SK-MEL-5 (cell line): ENCODE results near the gene ZCWPW1. TPM values are rescaled to one million over a fixed set of nuclear protein-coding genes. Genes with fewer than 3 reads are reported as not detected.
A peak's percentile ranks its signal among the peaks of the same experiment; 100 is the strongest.

ENCODE experiments used
- DNase-seq: peaks from one replicate; pipeline ENCODE4 v3.0.0-alpha.2; 2016; ENCODE audit warnings: low read depth, low spot score
- in situ Hi-C: cut with HindIII; loops from 2 replicates; pipeline ENCODE4 v1.10.0; 2016; ENCODE audit warnings: low sequenced_read_pairs, high pct_unique_total_duplicates, low pct_unique_long_range_greater_than_20kb
- total RNA-seq: library from RNA; depleted of rRNA; stranded (reverse); fragments of >200 nt; shearing (Covaris generic); gene quantifications from 2 replicates; pipeline ENCODE4 v1.2.3, GENCODE V29; 2014

ZCWPW1 gene
- total RNA-seq, 1 experiment from 2014 or later: 4.7 TPM

GRCh38 chr7:100435401-100436304 is 7.2 kb upstream of the ZCWPW1 start:
- DNase-seq: no peak
- in situ Hi-C loops: no loop called here

GRCh38 chr7:100434297-100435144 is 6.0 kb upstream of the ZCWPW1 start:
- in situ Hi-C loops: no loop called here
- DNase-seq: no peak

- in situ Hi-C loops: no loop called here
Observed at GRCh38 chr7:100433592-100434296, 5.2 kb upstream of the ZCWPW1 start.

GRCh38 chr7:100433276-100433591 is 4.7 kb upstream of the ZCWPW1 start:
- in situ Hi-C loops: no loop called here
- no peak for DNase-seq

More at GRCh38 chr7:100433592-100434296, 5.2 kb upstream of the ZCWPW1 start:
- DNase-seq: no peak

GRCh38 chr7:100432621-100433275 is 4.2 kb upstream of the ZCWPW1 start:
- DNase-seq: no peak
- in situ Hi-C loops: no loop called here

GRCh38 chr7:100432053-100432452 is 3.5 kb upstream of the ZCWPW1 start:
- in situ Hi-C loops: no loop called here
- DNase-seq: no peak

GRCh38 chr7:100431286-100431735 is 2.8 kb upstream of the ZCWPW1 start:
- in situ Hi-C loops: no loop called here
- no peak for DNase-seq

- no peak for DNase-seq
- in situ Hi-C loops: no loop called here
Observed at GRCh38 chr7:100430493-100431285, 2.2 kb upstream of the ZCWPW1 start.

- in situ Hi-C loops: no loop called here
- DNase-seq: peak; percentile 99
Observed at GRCh38 chr7:100429637-100430492, 1.4 kb upstream of the ZCWPW1 start, which contains the start of gene MEPCE. Gene MEPCE, plus strand, starts transcription at chr7:100429831. Its CDS starts 188 bp downstream, at chr7:100430019.

- DNase-seq: peak; percentile 100
- in situ Hi-C loops: no loop called here
Observed at GRCh38 chr7:100428967-100429636, 599 bp upstream of the ZCWPW1 start.

- no peak for DNase-seq
- in situ Hi-C loops: no loop called here
Observed at GRCh38 chr7:100427762-100428198, 723 bp downstream of the ZCWPW1 start.

- in situ Hi-C loops: no loop called here
- no peak for DNase-seq
Observed at GRCh38 chr7:100426516-100426915, 2.0 kb downstream of the ZCWPW1 start.

GRCh38 chr7:100425347-100425746 is 3.2 kb downstream of the ZCWPW1 start:
- DNase-seq: no peak
- in situ Hi-C loops: no loop called here

GRCh38 chr7:100423315-100423714 is 5.2 kb downstream of the ZCWPW1 start:
- no peak for DNase-seq
- in situ Hi-C loops: no loop called here

- in situ Hi-C loops: no loop called here
- DNase-seq: no peak
Observed at GRCh38 chr7:100419660-100420226, 8.8 kb downstream of the ZCWPW1 start.
